Panc1 (cell line): Measurements from ENCODE around the gene RGS9. TPM values are rescaled to one million over a fixed set of nuclear protein-coding genes. Genes with fewer than 3 reads are reported as not detected.

ENCODE experiments used
- ATAC-seq: fragments of 200-7000 bp; cut with Tn5 transposase; 2 replicates; pipeline ENCODE4 v1.9.1; 2020; ENCODE audit warnings: mild to moderate bottlenecking, moderate library complexity
- BruUV-seq: library from RNA; stranded (reverse); fragments of 400-500 nt; replicated peaks from 2 replicates; lab custom pipeline; 2021; lab: Mats Ljungman, UMichigan
- CTCF ChIA-PET: fragments of 300-600 bp; sonication (Branson Sonifier 250); formaldehyde crosslinking; loops from one replicate; lab custom pipeline; 2022; ENCODE audit warnings: antibody characterized with exemption; lab: Charles Lee
- POLR2A ChIA-PET: fragments of 300-600 bp; sonication (Branson Sonifier 250); formaldehyde crosslinking; loops from one replicate; lab custom pipeline; 2022; ENCODE audit warnings: antibody characterized with exemption; lab: Charles Lee
- DNase-seq: peaks from one replicate; pipeline ENCODE4 v3.0.0-alpha.2; 2010; ENCODE audit warnings: low read depth, low spot score
- H3K27ac ChIP-seq: 2 replicates; pipeline ENCODE4 v1.5.1; 2011; ENCODE audit warnings: mild to moderate bottlenecking, low read length, inconsistent platforms
- H3K27me3 ChIP-seq: fragments of 200-500 bp; sonication (Bioruptor generic); 2 replicates; pipeline ENCODE4 v1.6.0; 2014; ENCODE audit warnings: low read length, inconsistent platforms; ENCODE audit not compliant: control insufficient read depth, insufficient read depth
- H3K36me3 ChIP-seq: fragments of 200-500 bp; sonication (Bioruptor generic); 2 replicates; pipeline ENCODE4 v1.5.1; 2014; ENCODE audit warnings: inconsistent platforms, mild to moderate bottlenecking, low read length, moderate library complexity; ENCODE audit not compliant: control insufficient read depth, insufficient read depth
- H3K4me1 ChIP-seq: 2 replicates; pipeline ENCODE4 v1.5.1; 2011; ENCODE audit warnings: inconsistent platforms, mild to moderate bottlenecking, low read length, moderate library complexity; ENCODE audit not compliant: control insufficient read depth, insufficient read depth
- H3K4me3 ChIP-seq, 2 experiments: 2 replicates each; pipeline ENCODE4 v1.5.1; 2011 to 2012; ENCODE audit warnings: low read depth in 2 of 2, low read length in 2 of 2, mild to moderate bottlenecking in 2 of 2, inconsistent platforms in 1 of 2, moderate library complexity in 1 of 2
- H3K9me3 ChIP-seq: fragments of 200-500 bp; sonication (Bioruptor generic); 2 replicates; pipeline ENCODE4 v1.5.1; 2014; ENCODE audit warnings: low read depth, mild to moderate bottlenecking, inconsistent platforms, low read length, moderate library complexity; ENCODE audit not compliant: control insufficient read depth, insufficient read depth
- POLR2AphosphoS5 ChIP-seq: IDR thresholded peaks from 2 replicates; pipeline ENCODE4 v1.6.1; 2012; ENCODE audit warnings: mild to moderate bottlenecking, low read depth, low read length, moderate library complexity
- SIN3A ChIP-seq: IDR thresholded peaks from 2 replicates; pipeline ENCODE4 v1.6.1; 2012; ENCODE audit warnings: low read depth, mild to moderate bottlenecking, low read length, moderate library complexity, borderline replicate concordance; ENCODE audit not compliant: insufficient read depth
- TCF7L2 ChIP-seq: IDR thresholded peaks from 2 replicates; pipeline ENCODE4 v1.6.1; 2011; ENCODE audit warnings: mild to moderate bottlenecking, low read depth, low read length, inconsistent platforms
- in situ Hi-C: cut with HindIII; loops from 2 replicates; pipeline ENCODE4 v1.10.0; 2016; ENCODE audit warnings: low sequenced_read_pairs, low pct_unique_long_range_greater_than_20kb
- intact Hi-C: fragments of 100-400 bp; cut with micrococcal nuclease; formaldehyde crosslinking; loops from one replicate; pipeline ENCODE4 v1.10.0; 2022; ENCODE audit not compliant: unreplicated experiment
- total RNA-seq: library from RNA; stranded (reverse); gene quantifications from one replicate; pipeline ENCODE4 v1.2.1, GENCODE V29; 2021; ENCODE audit not compliant: unreplicated experiment
- TF ChIP-seq, protein P1 (sequence below), 2 experiments: IDR thresholded peaks; 2 replicates each; pipeline ENCODE4 v1.6.1; 2011 to 2012; ENCODE audit warnings: low read depth in 2 of 2, control low read depth in 1 of 2, low read length in 1 of 2, mild to moderate bottlenecking in 1 of 2, moderate library complexity in 1 of 2; ENCODE audit not compliant: insufficient read depth in 1 of 2
- TF ChIP-seq, protein P2 (sequence below): fragments of 450-650 bp; IDR thresholded peaks from 2 replicates; pipeline ENCODE4 v1.5.1; 2017; ENCODE audit warnings: mild to moderate bottlenecking

RGS9 gene
- total RNA-seq, 1 experiment from 2014 or later = 3.3 TPM

GRCh38 chr17:65166787-65167186, 29.6 kb downstream of the RGS9 start:
- no peaks in the 10 kb centered on the region for H3K4me1 ChIP-seq
- in situ Hi-C loops = no loop called here
- intact Hi-C loops = no loop called here
- H3K9me3 ChIP-seq = no peaks in the 10 kb centered on the region
- ChIA-PET CTCF (no interaction called here), POLR2A (no interaction called here)
- H3K27me3 ChIP-seq = no peaks in the 10 kb centered on the region
- H3K36me3 ChIP-seq = no peaks in the 10 kb centered on the region
- DNase-seq (no peak), ATAC-seq (no peak)
- no peak for TF ChIP-seq POLR2AphosphoS5
- TF ChIP-seq, protein P1, sequence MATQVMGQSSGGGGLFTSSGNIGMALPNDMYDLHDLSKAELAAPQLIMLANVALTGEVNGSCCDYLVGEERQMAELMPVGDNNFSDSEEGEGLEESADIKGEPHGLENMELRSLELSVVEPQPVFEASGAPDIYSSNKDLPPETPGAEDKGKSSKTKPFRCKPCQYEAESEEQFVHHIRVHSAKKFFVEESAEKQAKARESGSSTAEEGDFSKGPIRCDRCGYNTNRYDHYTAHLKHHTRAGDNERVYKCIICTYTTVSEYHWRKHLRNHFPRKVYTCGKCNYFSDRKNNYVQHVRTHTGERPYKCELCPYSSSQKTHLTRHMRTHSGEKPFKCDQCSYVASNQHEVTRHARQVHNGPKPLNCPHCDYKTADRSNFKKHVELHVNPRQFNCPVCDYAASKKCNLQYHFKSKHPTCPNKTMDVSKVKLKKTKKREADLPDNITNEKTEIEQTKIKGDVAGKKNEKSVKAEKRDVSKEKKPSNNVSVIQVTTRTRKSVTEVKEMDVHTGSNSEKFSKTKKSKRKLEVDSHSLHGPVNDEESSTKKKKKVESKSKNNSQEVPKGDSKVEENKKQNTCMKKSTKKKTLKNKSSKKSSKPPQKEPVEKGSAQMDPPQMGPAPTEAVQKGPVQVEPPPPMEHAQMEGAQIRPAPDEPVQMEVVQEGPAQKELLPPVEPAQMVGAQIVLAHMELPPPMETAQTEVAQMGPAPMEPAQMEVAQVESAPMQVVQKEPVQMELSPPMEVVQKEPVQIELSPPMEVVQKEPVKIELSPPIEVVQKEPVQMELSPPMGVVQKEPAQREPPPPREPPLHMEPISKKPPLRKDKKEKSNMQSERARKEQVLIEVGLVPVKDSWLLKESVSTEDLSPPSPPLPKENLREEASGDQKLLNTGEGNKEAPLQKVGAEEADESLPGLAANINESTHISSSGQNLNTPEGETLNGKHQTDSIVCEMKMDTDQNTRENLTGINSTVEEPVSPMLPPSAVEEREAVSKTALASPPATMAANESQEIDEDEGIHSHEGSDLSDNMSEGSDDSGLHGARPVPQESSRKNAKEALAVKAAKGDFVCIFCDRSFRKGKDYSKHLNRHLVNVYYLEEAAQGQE (IDR thresholded peaks at IDR 0.05; ENCODE audit: insufficient read depth in 1 of 2, low read depth in 2 of 2, low read length in 1 of 2) = no peak
- TF ChIP-seq, protein P2, sequence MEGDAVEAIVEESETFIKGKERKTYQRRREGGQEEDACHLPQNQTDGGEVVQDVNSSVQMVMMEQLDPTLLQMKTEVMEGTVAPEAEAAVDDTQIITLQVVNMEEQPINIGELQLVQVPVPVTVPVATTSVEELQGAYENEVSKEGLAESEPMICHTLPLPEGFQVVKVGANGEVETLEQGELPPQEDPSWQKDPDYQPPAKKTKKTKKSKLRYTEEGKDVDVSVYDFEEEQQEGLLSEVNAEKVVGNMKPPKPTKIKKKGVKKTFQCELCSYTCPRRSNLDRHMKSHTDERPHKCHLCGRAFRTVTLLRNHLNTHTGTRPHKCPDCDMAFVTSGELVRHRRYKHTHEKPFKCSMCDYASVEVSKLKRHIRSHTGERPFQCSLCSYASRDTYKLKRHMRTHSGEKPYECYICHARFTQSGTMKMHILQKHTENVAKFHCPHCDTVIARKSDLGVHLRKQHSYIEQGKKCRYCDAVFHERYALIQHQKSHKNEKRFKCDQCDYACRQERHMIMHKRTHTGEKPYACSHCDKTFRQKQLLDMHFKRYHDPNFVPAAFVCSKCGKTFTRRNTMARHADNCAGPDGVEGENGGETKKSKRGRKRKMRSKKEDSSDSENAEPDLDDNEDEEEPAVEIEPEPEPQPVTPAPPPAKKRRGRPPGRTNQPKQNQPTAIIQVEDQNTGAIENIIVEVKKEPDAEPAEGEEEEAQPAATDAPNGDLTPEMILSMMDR = no peak
- no peak for TF ChIP-seq SIN3A
- no peak for TF ChIP-seq TCF7L2
- no peak overlapping the region for H3K4me3 ChIP-seq
- H3K27ac ChIP-seq = no peak overlapping the region
- BruUV-seq = no TSS peak

DNA sequence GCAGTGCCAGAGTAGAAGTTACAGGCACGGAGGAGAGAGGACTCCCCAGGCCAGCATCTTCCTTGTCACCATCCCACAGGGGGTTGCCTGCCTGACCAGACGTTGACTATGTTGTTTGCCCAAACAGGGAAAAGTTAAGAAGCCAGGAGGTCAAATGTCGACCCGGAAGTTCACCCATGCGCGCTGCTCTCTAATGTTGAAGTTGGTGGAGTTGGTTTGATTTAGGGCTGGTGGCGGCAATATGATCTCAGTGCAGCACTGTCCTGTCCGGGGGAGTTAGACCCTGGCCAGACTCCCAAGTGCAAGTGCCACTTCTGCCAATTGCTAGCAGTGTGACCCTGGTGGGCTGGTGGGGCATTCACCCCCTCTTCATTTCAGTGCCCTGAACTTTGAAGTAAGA, 30.4 kb downstream of the RGS9 start:
- POLR2A ChIA-PET = no interaction called here
- no peak for DNase-seq
- CTCF ChIA-PET = no interaction called here
- TF ChIP-seq, protein P2 = no peak
- TF ChIP-seq POLR2AphosphoS5 (no peak), SIN3A (no peak), TCF7L2 (no peak)
- TF ChIP-seq, protein P1 (IDR thresholded peaks at IDR 0.05; ENCODE audit: insufficient read depth in 1 of 2, low read depth in 2 of 2, low read length in 1 of 2) = no peak
- no peaks in the 10 kb centered on the region for H3K27me3 ChIP-seq
- intact Hi-C loops = no loop called here
- in situ Hi-C loops = no loop called here
- no peaks in the 10 kb centered on the region for H3K4me1 ChIP-seq
- BruUV-seq = no TSS peak
- no peak overlapping the region for H3K27ac ChIP-seq
- no peak overlapping the region for H3K4me3 ChIP-seq
- H3K9me3 ChIP-seq = no peaks in the 10 kb centered on the region
- H3K36me3 ChIP-seq = no peaks in the 10 kb centered on the region
- no peak for ATAC-seq
